ENCODE measurements around the gene FTCDNL1. TPM values are rescaled to one million over a fixed set of nuclear protein-coding genes. Genes with fewer than 3 reads are reported as not detected.

The FTCDNL1 gene
- total and polyA plus RNA-seq, 8 donors = 0.31 to 2.8 (median 0.78) TPM; not detected in 4

GRCh38 chr2:199850218-199850717 lies 724 bp downstream of the FTCDNL1 start:
- intact Hi-C loops (cut with DNase I; ENCODE audit: low total_unique reads) = loop anchor here (10.0 kb wide), 1 partner anchor 145 kb away; no protein-coding TSS in a partner anchor

DNA sequence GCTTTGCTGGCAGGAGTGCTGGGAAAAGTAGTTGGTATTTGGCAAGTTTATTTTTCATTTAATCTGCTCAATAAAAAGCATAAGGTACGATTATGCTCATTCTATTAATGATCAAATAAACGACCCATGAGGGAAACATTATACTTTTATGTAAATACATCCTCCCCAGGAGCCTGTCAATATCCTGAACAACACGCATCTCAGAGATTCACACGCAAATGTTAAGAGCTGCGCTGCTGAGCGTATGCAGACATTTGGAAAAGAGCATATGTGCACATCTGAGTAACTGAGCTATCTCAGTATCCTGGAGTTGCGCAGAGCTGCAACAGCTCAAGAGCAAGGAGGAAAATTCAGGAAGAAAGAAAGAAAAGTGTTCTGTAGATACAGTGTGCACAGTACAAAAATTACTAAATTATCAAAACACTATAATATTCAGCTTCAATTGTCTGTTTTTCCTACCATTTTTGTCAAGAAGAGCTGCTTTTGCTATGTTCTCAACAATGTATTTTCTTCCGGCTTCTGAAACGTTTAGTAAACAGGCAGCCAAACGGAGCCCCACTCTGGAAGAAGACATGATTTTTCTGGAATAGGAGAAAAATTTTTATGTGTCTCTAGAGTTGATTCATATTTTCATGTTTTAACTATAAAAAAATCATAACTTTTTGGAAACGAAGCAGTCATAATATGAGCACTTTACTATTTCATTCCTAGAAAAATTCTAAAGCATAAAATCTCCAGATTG lies 2.4 kb downstream of the FTCDNL1 start:
- Histone ChIP-seq H3K36me3 (no peaks in the 10 kb centered on the region), H3K4me3 (no peak overlapping the region), H3K27me3 (no peaks in the 10 kb centered on the region), H3K27ac (no peak overlapping the region), H3K4me1 (peaks cover 0 to 16% (median 11%) of the 10 kb centered on the region in 4 donors), H3K9me3 (no peaks in the 10 kb centered on the region)
- WGBS, 5 donors = 86 to 88% (median 87%) methylated on average over 11 of the region's 11 CpGs
- intact Hi-C loops (cut with DNase I; ENCODE audit: low total_unique reads) = no loop called here
- TF ChIP-seq POLR2AphosphoS5 (IDR thresholded peaks at IDR 0.05) (no peak), POLR2A (IDR thresholded peaks at IDR 0.05) (no peak), EP300 (IDR thresholded peaks at IDR 0.05) (no peak)
- TF ChIP-seq, protein P1, sequence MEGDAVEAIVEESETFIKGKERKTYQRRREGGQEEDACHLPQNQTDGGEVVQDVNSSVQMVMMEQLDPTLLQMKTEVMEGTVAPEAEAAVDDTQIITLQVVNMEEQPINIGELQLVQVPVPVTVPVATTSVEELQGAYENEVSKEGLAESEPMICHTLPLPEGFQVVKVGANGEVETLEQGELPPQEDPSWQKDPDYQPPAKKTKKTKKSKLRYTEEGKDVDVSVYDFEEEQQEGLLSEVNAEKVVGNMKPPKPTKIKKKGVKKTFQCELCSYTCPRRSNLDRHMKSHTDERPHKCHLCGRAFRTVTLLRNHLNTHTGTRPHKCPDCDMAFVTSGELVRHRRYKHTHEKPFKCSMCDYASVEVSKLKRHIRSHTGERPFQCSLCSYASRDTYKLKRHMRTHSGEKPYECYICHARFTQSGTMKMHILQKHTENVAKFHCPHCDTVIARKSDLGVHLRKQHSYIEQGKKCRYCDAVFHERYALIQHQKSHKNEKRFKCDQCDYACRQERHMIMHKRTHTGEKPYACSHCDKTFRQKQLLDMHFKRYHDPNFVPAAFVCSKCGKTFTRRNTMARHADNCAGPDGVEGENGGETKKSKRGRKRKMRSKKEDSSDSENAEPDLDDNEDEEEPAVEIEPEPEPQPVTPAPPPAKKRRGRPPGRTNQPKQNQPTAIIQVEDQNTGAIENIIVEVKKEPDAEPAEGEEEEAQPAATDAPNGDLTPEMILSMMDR (IDR thresholded peaks at IDR 0.05) = no peak
- DNase-seq = no peak

More at GRCh38 chr2:199850218-199850717, 724 bp downstream of the FTCDNL1 start:
- TF ChIP-seq EP300 (IDR thresholded peaks at IDR 0.05) = no peak
- no peak for TF ChIP-seq POLR2A (IDR thresholded peaks at IDR 0.05)
- TF ChIP-seq, protein P1 (IDR thresholded peaks at IDR 0.05) = no peak
- no peak for TF ChIP-seq POLR2AphosphoS5 (IDR thresholded peaks at IDR 0.05)
- peak overlapping the region; percentile 69 to 91 (median 81) for H3K4me3 ChIP-seq
- no peaks in the 10 kb centered on the region for H3K27me3 ChIP-seq
- no peaks in the 10 kb centered on the region for H3K36me3 ChIP-seq
- 7 to 13% (median 9%) methylated on average over 8 to 12 of the region's 12 CpGs for WGBS, 5 donors
- H3K4me1 ChIP-seq = peaks cover 0 to 16% (median 11%) of the 10 kb centered on the region in 4 donors
- H3K27ac ChIP-seq = peak overlapping the region in 3 of 5 donors; percentile 36 to 72 (median 71)
- no peak for DNase-seq
- H3K9me3 ChIP-seq = no peaks in the 10 kb centered on the region

DNA sequence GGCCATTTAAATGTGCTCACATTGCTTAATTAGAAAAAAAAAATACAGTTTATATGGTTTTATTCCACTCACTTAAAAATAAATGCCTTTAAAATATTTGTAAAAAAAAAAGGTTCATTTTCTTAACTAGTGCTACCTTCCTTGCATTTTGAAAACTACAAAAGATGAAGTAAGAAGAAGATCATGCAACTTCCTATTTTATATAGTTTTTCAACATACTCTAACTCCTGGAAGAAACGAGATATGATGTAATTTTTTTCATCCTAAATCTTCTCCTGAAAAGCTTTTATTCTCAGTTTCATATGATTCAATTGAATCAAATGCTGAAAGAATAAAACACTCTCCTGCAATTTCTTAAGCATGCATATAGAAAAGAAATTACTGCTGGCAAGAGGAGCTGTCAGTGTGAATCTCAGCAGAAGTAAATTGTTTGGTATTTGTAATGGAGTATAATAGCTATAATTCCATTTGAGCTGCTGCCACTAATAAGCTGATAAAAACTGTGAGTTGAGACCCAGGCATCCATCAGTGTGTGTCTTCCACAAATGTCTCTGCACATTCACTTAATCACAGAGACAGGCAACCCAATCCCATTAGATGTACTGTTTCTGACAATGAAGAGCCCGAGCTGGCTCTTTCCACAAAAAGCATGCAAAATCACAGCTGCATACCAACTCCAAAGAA lies 3.7 kb downstream of the FTCDNL1 start:
- no peak overlapping the region for H3K27ac ChIP-seq
- no peaks in the 10 kb centered on the region for H3K36me3 ChIP-seq
- no peak for DNase-seq
- H3K4me3 ChIP-seq = no peak overlapping the region
- H3K27me3 ChIP-seq = no peaks in the 10 kb centered on the region
- intact Hi-C loops (cut with DNase I; ENCODE audit: low total_unique reads) = no loop called here
- H3K4me1 ChIP-seq = peaks cover 0 to 16% (median 11%) of the 10 kb centered on the region in 4 donors
- no peaks in the 10 kb centered on the region for H3K9me3 ChIP-seq
- TF ChIP-seq POLR2AphosphoS5 (IDR thresholded peaks at IDR 0.05) = no peak
- 32 to 70% (median 46%) methylated on average over 2 of the region's 2 CpGs for WGBS, 5 donors

DNA sequence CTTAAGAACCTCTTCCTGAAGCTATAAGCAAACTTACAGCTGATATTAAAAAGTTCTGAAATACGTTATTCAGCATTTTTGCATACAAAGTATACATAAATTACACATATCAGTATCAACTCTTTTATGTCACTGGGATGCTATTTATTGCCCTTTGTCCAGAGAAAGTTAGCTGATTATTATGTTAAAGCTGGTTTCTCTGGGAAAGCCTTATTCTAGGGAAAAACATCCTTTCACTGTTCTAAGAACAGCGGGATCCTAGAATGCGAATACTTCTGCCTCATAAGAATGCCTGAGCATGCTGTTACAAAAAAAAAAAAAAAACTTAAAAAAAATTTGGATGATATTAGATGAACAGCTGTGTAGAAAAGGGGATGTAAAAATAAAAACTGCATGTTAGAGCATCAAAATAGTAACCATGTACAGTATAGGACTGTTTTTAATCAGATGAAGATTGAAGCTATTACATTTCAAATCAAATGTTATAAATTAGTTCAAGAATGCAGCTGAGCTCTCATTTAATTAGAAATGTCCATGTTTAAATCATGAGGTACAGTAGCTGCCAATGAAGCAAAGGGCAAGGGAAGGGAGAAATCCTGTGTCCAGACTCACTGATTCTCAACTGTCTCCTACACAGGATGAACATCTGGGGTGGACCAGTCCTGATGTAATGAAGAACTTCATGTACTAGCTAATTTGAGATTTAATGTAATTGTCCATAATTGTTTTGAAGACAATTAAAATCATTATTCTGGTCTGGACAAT lies 8.2 kb downstream of the FTCDNL1 start:
- WGBS, 5 donors = 85 to 93% (median 89%) methylated on average over 3 of the region's 3 CpGs
- H3K27me3 ChIP-seq = no peaks in the 10 kb centered on the region
- no peak overlapping the region for H3K27ac ChIP-seq
- no peak for DNase-seq
- H3K9me3 ChIP-seq = no peaks in the 10 kb centered on the region
- no peaks in the 10 kb centered on the region for H3K36me3 ChIP-seq
- H3K4me3 ChIP-seq = no peak overlapping the region
- intact Hi-C loops (cut with DNase I; ENCODE audit: low total_unique reads) = no loop called here
- H3K4me1 ChIP-seq = no peaks in the 10 kb centered on the region
- TF ChIP-seq, protein P1 (IDR thresholded peaks at IDR 0.05) = no peak
- TF ChIP-seq POLR2AphosphoS5 (IDR thresholded peaks at IDR 0.05) = no peak
- no peak for TF ChIP-seq EP300 (IDR thresholded peaks at IDR 0.05)
- no peak for TF ChIP-seq POLR2A (IDR thresholded peaks at IDR 0.05)
